H9 (cell line): ENCODE measurements around the gene EPAS1. TPM values are rescaled to one million over a fixed set of nuclear protein-coding genes. Genes with fewer than 3 reads are reported as not detected.

Experiments
- DNase-seq: peaks from one replicate; pipeline ENCODE4 v3.0.0-alpha.2; 2017
- H2AFZ ChIP-seq: one replicate; pipeline ENCODE4 v1.6.1; 2013; ENCODE audit warnings: mild to moderate bottlenecking, low read length, control low read depth, moderate library complexity
- H2AK5ac ChIP-seq: 2 replicates; pipeline ENCODE4 v1.6.1; 2013; ENCODE audit warnings: low read length, control low read depth, mixed read lengths; ENCODE audit not compliant: insufficient read length
- H2BK120ac ChIP-seq: one replicate; pipeline ENCODE4 v1.6.1; 2013; ENCODE audit warnings: low read depth, mild to moderate bottlenecking, low read length, control low read depth, inconsistent platforms; ENCODE audit not compliant: poor library complexity, severe bottlenecking
- H2BK12ac ChIP-seq: 2 replicates; pipeline ENCODE4 v1.6.1; 2013; ENCODE audit warnings: low read length, control low read depth, mixed read lengths, low read depth; ENCODE audit not compliant: insufficient read length
- H2BK15ac ChIP-seq: 2 replicates; pipeline ENCODE4 v1.6.1; 2013; ENCODE audit warnings: low read depth, low read length, control low read depth
- H2BK20ac ChIP-seq: one replicate; pipeline ENCODE4 v1.6.1; 2013; ENCODE audit warnings: low read depth, mild to moderate bottlenecking, low read length, control low read depth, inconsistent platforms; ENCODE audit not compliant: poor library complexity, severe bottlenecking
- H2BK5ac ChIP-seq: 2 replicates; pipeline ENCODE4 v1.6.1; 2013; ENCODE audit warnings: low read length, control low read depth, mixed read lengths; ENCODE audit not compliant: insufficient read length
- H3K14ac ChIP-seq: 2 replicates; pipeline ENCODE4 v1.6.1; 2013; ENCODE audit warnings: low read length, control low read depth; ENCODE audit not compliant: insufficient read depth
- H3K18ac ChIP-seq: 2 replicates; pipeline ENCODE4 v1.6.1; 2013; ENCODE audit warnings: low read depth, mild to moderate bottlenecking, mixed read lengths, low read length, control low read depth; ENCODE audit not compliant: insufficient read length
- H3K23ac ChIP-seq: 2 replicates; pipeline ENCODE4 v1.6.1; 2013; ENCODE audit warnings: low read length, control low read depth, mixed read lengths, low read depth; ENCODE audit not compliant: insufficient read length
- H3K23me2 ChIP-seq: 2 replicates; pipeline ENCODE4 v1.6.1; 2013; ENCODE audit warnings: low read depth, mild to moderate bottlenecking, mixed read lengths, low read length, control low read depth; ENCODE audit not compliant: insufficient read length, poor library complexity, severe bottlenecking
- H3K27ac ChIP-seq: 2 replicates; pipeline ENCODE4 v1.5.1; 2013; ENCODE audit warnings: low read length, control low read depth, mixed read lengths, low read depth; ENCODE audit not compliant: insufficient read length
- H3K27me3 ChIP-seq: 2 replicates; pipeline ENCODE4 v1.6.1; 2013; ENCODE audit warnings: low read length, control low read depth, inconsistent platforms; ENCODE audit not compliant: insufficient read depth
- H3K4ac ChIP-seq: 2 replicates; pipeline ENCODE4 v1.6.1; 2013; ENCODE audit warnings: low read depth, mild to moderate bottlenecking, control low read depth, inconsistent platforms, low read length, moderate library complexity
- H3K4me1 ChIP-seq: 2 replicates; pipeline ENCODE4 v1.6.1; 2013; ENCODE audit warnings: low read length, control low read depth, inconsistent platforms; ENCODE audit not compliant: insufficient read depth
- H3K4me2 ChIP-seq: 2 replicates; pipeline ENCODE4 v1.6.1; 2013; ENCODE audit warnings: low read length, control low read depth, mixed read lengths; ENCODE audit not compliant: insufficient read length, insufficient read depth
- H3K56ac ChIP-seq: 2 replicates; pipeline ENCODE4 v1.6.1; 2013; ENCODE audit warnings: low read depth, mild to moderate bottlenecking, mixed read lengths, low read length, control low read depth; ENCODE audit not compliant: insufficient read length
- H3K79me1 ChIP-seq: 2 replicates; pipeline ENCODE4 v1.6.1; 2013; ENCODE audit warnings: low read depth, mild to moderate bottlenecking, moderate library complexity, low read length, control low read depth, inconsistent platforms; ENCODE audit not compliant: insufficient read depth, poor library complexity, severe bottlenecking
- H3K79me2 ChIP-seq: 2 replicates; pipeline ENCODE4 v1.6.1; 2013; ENCODE audit warnings: low read length, control low read depth, inconsistent platforms; ENCODE audit not compliant: insufficient read depth
- H3K9ac ChIP-seq: 2 replicates; pipeline ENCODE4 v1.6.1; 2013; ENCODE audit warnings: low read length, control low read depth, mixed read lengths; ENCODE audit not compliant: insufficient read length; ENCODE audit errors: extremely low read depth
- H3K9me3 ChIP-seq: one replicate; pipeline ENCODE4 v1.6.1; 2013; ENCODE audit warnings: low read depth, low read length, inconsistent platforms; ENCODE audit not compliant: control insufficient read depth
- H3T11ph ChIP-seq: one replicate; pipeline ENCODE4 v1.6.1; 2013; ENCODE audit warnings: mild to moderate bottlenecking, low read length, control low read depth, inconsistent platforms
- H4K20me1 ChIP-seq: one replicate; pipeline ENCODE4 v1.6.1; 2013; ENCODE audit not compliant: control insufficient read depth, insufficient read length, insufficient read depth
- H4K5ac ChIP-seq: 2 replicates; pipeline ENCODE4 v1.6.1; 2013; ENCODE audit warnings: low read depth, mild to moderate bottlenecking, mixed read lengths, low read length, control low read depth; ENCODE audit not compliant: insufficient read length
- H4K8ac ChIP-seq: replicated peaks from 2 replicates; pipeline ENCODE4 v1.6.1; 2013; ENCODE audit warnings: low read length, control low read depth, mixed read lengths, low read depth; ENCODE audit not compliant: insufficient read length
- H4K91ac ChIP-seq: 2 replicates; pipeline ENCODE4 v1.6.1; 2013; ENCODE audit warnings: low read depth, mild to moderate bottlenecking, moderate library complexity, mixed read lengths, low read length, control low read depth; ENCODE audit not compliant: insufficient read length
- H3K27ac Mint-ChIP-seq, 3 experiments: 2 replicates in 2 of 3; 3 replicates in 1 of 3; pipeline ENCODE4 v1.8.0; 2020 to 2021; ENCODE audit warnings: mixed read lengths in 3 of 3, mild to moderate bottlenecking in 1 of 3, moderate library complexity in 1 of 3
- H3K27me3 Mint-ChIP-seq: 2 replicates; pipeline ENCODE4 v1.8.0; 2021; ENCODE audit warnings: low read depth, mild to moderate bottlenecking, moderate library complexity, mixed read lengths
- H3K36me3 Mint-ChIP-seq, 3 experiments: 2 replicates in 2 of 3; 3 replicates in 1 of 3; pipeline ENCODE4 v1.8.0; 2020 to 2021; ENCODE audit warnings: low read depth in 3 of 3, mixed read lengths in 3 of 3; ENCODE audit not compliant: insufficient read depth in 1 of 3
- H3K4me1 Mint-ChIP-seq, 2 experiments: 2 replicates each; pipeline ENCODE4 v1.8.0; 2020; ENCODE audit warnings: mixed read lengths in 2 of 2
- H3K4me3 Mint-ChIP-seq, 2 experiments: 2 replicates in 1 of 2; 3 replicates in 1 of 2; pipeline ENCODE4 v1.8.0; 2020 to 2021; ENCODE audit warnings: mild to moderate bottlenecking in 2 of 2, mixed read lengths in 2 of 2, moderate library complexity in 1 of 2
- H3K9me3 Mint-ChIP-seq, 2 experiments: 2 replicates in 1 of 2; 3 replicates in 1 of 2; pipeline ENCODE4 v1.8.0; 2020; ENCODE audit warnings: mild to moderate bottlenecking in 2 of 2, mixed read lengths in 2 of 2, moderate library complexity in 1 of 2
- CTCF ChIP-seq: fragments of 200-600 bp; sonication (generic); conservative IDR thresholded peaks from 3 replicates; pipeline ENCODE4 v1.8.0; 2021; ENCODE audit warnings: antibody characterized with exemption, mild to moderate bottlenecking
- WGBS: extraction: QIAGEN DNeasy Blood & Tissue Kit; methylation state at CpG from one replicate; pipeline ENCODE4 v1.1.7; 2013; ENCODE audit warnings: missing lambda C conversion rate, low lambda C conversion rate, mixed read lengths; ENCODE audit not compliant: insufficient read length; ENCODE audit errors: extremely low coverage; 5-methylcytosine and 5-hydroxymethylcytosine counted together
- total RNA-seq: library from RNA; stranded (reverse); gene quantifications from 2 replicates; pipeline ENCODE4 v1.2.1, GENCODE V29; 2021

Gene EPAS1
- total RNA-seq, 1 experiment from 2014 or later, result 1.1 TPM

GRCh38 chr2:46367286-46367685 is 70.1 kb downstream of the EPAS1 start:
- Mint-ChIP-seq H3K27me3 (peaks cover 5% of the 10 kb centered on the region), H3K4me1 (no peaks in the 10 kb centered on the region), H3K4me3 (no peak overlapping the region), H3K36me3 (no peaks in the 10 kb centered on the region), H3K27ac (no peak overlapping the region), H3K9me3 (no peaks in the 10 kb centered on the region)
- Histone ChIP-seq H3K56ac (no peak overlapping the region), H3K79me2 (no peaks in the 10 kb centered on the region), H2BK5ac (no peak overlapping the region), H4K8ac (no peak overlapping the region), H3K4me1 (no peaks in the 10 kb centered on the region), H2BK15ac (no peak overlapping the region), H3K27me3 (no peaks in the 10 kb centered on the region), H2BK120ac (no peak overlapping the region), H4K91ac (no peak overlapping the region), H3K14ac (no peak overlapping the region), H4K20me1 (no peaks in the 10 kb centered on the region), H3K27ac (no peak overlapping the region), H2AFZ (no peak overlapping the region), H3K4ac (no peak overlapping the region), H3K4me2 (no peak overlapping the region), H4K5ac (no peak overlapping the region), H3K79me1 (no peaks in the 10 kb centered on the region), H2AK5ac (no peak overlapping the region), H3K23ac (no peak overlapping the region), H2BK20ac (no peak overlapping the region), H3K18ac (no peak overlapping the region), H2BK12ac (no peak overlapping the region), H3K9ac (no peak overlapping the region), H3K9me3 (no peaks in the 10 kb centered on the region), H3K23me2 (no peaks in the 10 kb centered on the region), H3T11ph (no peak overlapping the region)
- no CpG with 5 or more reads among the region's 6 CpGs for WGBS
- no peak for TF ChIP-seq CTCF
- no peak for DNase-seq
